H1 (cell line): Measurements from ENCODE around the gene UVRAG. TPM values are rescaled to one million over a fixed set of nuclear protein-coding genes. Genes with fewer than 3 reads are reported as not detected.

Experiments
- polyA plus RNA-seq, 7 experiments: library from polyadenylated mRNA; depleted of rRNA in 3 of 7; stranded (reverse) in 5 of 7; unstranded in 2 of 7; fragments of >200 nt in 5 of 7; fragments of 200-250 nt in 2 of 7; gene quantifications; 1 replicate in 5 of 7; 2 replicates in 1 of 7; 4 replicates in 1 of 7; pipeline versions ENCODE4 v1.2.1 to v1.2.3, GENCODE V29; 2011 to 2013; ENCODE audit warnings: missing spikeins in 2 of 7, mixed read lengths in 2 of 7
- total RNA-seq: library from RNA; stranded (reverse); fragmentation: NEBNext Ultra II Directional; extraction: Animal tissue kit (Norgen Biotek cat#: 25700); gene quantifications from 2 replicates; pipeline ENCODE4 v1.2.1, GENCODE V29; 2021
- TF ChIP-seq, protein P1 (sequence below): IDR thresholded peaks from 2 replicates; pipeline ENCODE4 v1.6.1; 2012; ENCODE audit warnings: inconsistent platforms

UVRAG gene
- total and polyA plus RNA-seq, 2 of the 8 experiments (the other 6 are each of a cell fraction or from before 2014, with no cell fraction given): 5.5 to 14.7 TPM

DNA sequence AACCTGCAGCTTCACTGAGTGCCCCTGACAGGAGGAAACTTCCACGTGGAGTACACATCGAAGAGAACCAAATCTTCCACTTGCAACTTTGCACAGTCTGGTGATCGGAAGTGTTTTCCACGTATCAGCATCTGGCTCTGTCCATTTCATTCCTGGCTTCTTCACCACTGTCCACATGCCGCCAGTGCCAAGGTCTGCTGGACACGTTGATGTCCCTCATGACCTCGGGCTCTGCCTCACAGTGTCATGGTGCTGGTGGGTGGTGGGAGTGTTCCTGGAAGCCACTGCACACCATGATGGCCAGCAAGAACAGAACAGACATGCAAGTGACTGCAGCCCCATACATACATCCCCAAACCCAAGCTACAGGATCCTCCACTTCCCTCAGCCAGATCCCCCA is 342.9 kb downstream of the UVRAG start (continued):
- TF ChIP-seq, protein P1, sequence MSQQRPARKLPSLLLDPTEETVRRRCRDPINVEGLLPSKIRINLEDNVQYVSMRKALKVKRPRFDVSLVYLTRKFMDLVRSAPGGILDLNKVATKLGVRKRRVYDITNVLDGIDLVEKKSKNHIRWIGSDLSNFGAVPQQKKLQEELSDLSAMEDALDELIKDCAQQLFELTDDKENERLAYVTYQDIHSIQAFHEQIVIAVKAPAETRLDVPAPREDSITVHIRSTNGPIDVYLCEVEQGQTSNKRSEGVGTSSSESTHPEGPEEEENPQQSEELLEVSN: no peak
